Hematopoietic multipotent progenitor cell treated with erythropoietin and hydrocortisone succinate and interleukin-3 and kit ligand, for 17 days (in vitro differentiated cells): ENCODE data around the gene CSH2.
A peak's percentile ranks its signal among the peaks of the same experiment; 100 is the strongest.
"Not testable (repeated sequence)": the region's sequence is repeated elsewhere in the genome, so short reads cannot be mapped to it uniquely, and the experiment has no call there.

ENCODE experiments used
- DNase-seq: peaks from one replicate; pipeline ENCODE4 v3.0.0-alpha.2; 2015; ENCODE audit warnings: low spot score

The CSH2 gene

GRCh38 chr17:63873577-63873976 lies at the start of gene CSH2:
CSH2 (minus strand) TSS chr17:63873677; CDS start chr17:63873614, 63 bp downstream.
- not testable (repeated sequence) for DNase-seq

GRCh38 chr17:63922402-63922801 lies 48.9 kb upstream of the CSH2 start:
- DNase-seq: not testable (repeated sequence)

GRCh38 chr17:63920779-63921178 lies 47.3 kb upstream of the CSH2 start:
- DNase-seq: not testable (repeated sequence)

- not testable (repeated sequence) for DNase-seq
These were observed 46.6 kb upstream of the CSH2 start for GRCh38 chr17:63920050-63920449.

DNA sequence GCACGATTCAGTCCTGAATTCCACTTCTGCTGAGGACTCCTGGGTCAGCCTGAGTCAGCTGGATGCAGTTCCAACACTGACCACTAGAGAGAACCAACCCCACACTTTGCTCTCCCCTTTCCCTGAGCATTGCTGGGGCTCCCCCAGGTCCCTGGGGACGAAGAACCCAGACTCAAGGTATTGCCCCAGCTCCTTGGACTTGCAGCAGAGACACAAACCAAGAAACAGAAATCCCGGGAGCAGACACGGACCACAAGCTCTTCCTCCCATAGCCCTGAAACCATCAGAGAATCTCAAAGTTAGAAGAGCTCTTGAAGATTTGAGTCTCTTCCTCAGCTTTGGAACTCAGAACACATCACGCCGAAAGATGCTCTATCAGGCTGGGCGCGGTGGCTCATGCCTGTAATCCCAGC lies 45.8 kb upstream of the CSH2 start:
- peak; percentile 76 for DNase-seq

DNA sequence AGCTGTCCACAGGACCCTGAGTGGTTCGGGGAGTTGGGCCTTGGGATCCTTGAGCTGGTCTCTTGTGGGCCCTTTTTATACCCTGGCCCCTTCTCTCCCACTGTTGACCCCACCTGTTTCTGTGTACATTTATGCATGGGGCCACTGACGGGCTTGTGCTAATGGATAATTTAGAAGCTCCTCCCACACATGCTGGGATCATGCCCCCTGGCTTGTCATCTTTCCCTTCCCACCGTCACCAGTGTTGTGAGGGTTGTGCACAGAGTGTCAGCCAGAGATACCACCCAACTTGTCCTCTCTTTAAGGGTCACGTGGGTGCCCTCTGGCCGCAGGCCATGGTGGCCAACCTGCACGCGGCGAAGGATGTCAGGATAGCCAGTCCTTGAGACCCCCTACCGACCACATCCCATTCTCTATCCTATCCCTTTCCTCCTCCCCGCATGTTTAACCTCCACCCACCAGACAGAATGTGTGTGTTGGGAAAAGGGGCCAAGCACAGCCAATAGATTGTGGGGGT lies 45.4 kb upstream of the CSH2 start, which contains the start of gene GH1:
TSS of gene GH1 (minus strand) at position 51 of the 517 bp plus-strand sequence. CDS start 63 bp downstream, outside the sequence.
- DNase-seq: not testable (repeated sequence)

DNA sequence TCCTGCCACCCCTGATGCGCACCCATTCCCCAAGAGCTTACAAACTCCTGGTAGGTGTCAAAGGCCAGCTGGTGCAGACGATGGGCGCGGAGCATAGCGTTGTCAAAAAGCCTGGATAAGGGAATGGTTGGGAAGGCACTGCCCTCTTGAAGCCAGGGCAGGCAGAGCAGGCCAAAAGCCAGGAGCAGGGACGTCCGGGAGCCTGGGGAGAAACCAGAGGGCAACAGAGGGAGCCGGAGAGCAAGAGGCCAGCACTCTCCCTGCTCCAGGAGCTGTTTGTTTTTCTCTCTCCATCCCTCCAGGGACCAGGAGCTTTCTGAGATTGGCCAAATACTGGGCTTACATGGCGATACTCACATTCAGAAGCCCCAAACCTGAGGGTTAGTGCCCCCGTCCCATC lies 44.8 kb upstream of the CSH2 start:
- no peak for DNase-seq

- DNase-seq: no peak
These were observed 44.2 kb upstream of the CSH2 start for GRCh38 chr17:63917646-63918045.

GRCh38 chr17:63917206-63917605 lies 43.7 kb upstream of the CSH2 start:
- DNase-seq: not testable (repeated sequence)

DNA sequence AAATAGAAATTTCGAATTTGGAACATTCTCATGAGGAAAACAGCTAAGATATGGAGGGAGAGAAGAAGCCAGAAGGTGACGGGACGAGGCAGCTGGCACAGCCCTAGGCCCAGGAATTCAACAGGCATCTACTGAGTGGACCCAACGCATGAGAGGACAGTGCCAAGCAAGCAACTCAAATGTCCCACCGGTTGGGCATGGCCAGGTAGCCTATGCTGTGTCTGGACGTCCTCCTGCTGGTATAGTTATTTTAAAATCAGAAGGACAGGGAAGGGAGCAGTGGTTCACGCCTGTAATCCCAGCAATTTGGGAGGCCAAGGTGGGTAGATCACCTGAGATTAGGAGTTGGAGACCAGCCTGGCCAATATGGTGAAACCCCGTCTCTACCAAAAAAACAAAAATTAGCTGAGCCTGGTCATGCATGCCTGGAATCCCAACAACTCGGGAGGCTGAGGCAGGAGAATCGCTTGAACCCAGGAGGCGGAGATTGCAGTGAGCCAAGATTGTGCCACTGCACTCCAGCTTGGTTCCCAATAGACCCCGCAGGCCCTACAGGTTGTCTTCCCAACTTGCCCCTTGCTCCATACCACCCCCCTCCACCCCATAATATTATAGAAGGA lies 43.2 kb upstream of the CSH2 start:
- DNase-seq: no peak

DNA sequence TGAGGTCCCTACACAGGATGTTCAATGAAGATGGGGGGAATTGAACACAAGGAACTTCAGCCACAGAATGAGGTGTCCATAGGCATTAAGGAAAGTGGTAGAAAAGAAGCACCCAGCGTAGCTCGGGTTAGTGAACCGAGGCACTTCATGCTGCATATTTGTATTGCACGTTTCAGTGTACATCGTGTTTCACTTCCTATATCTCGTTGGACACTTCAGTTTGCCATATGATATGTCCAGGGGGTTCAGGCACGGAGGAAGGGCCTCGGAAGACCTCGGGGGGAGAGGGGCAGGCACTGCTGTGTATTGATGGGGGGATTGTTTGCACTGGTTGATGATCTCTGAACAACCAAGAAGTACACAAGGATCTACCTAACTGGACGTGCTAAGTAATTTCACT lies 42.3 kb upstream of the CSH2 start:
- not testable (repeated sequence) for DNase-seq

- no peak for DNase-seq
These were observed 41.0 kb upstream of the CSH2 start for GRCh38 chr17:63914471-63914870.

GRCh38 chr17:63911657-63912100 lies 38.2 kb upstream of the CSH2 start:
- peak; percentile 61 for DNase-seq

DNA sequence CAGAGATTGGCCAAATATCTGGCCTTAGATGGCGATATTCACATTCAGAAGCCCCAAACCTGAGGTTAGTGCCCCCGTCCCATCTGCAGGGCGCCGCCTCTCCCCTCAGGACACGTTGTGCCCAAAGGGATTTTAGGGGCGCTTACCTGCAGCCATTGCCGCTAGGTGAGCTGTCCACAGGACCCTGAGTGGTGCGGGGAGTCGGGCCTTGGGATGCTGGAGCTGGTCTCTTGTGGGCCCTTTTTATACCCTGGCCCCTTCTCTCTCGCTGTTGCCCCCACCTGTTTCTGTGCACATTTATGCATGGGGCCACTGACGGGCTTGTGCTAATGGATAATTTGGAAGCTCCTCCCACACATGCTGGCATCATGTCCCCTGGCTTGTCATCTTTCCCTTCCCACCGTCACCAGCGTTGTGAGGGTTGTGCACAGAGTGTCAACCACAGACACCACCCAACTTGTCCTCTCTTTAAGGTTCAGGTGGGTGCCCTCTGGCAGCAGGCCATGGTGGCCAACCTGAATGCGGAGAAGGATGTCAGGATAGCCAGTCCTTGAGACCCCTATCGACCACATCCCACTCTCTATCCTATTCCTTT lies 37.7 kb upstream of the CSH2 start, which contains the start of gene CSHL1:
TSS of gene CSHL1 (minus strand) at position 218 of the 595 bp plus-strand sequence. CDS start at position 156, 62 bp downstream.
- no peak for DNase-seq

DNA sequence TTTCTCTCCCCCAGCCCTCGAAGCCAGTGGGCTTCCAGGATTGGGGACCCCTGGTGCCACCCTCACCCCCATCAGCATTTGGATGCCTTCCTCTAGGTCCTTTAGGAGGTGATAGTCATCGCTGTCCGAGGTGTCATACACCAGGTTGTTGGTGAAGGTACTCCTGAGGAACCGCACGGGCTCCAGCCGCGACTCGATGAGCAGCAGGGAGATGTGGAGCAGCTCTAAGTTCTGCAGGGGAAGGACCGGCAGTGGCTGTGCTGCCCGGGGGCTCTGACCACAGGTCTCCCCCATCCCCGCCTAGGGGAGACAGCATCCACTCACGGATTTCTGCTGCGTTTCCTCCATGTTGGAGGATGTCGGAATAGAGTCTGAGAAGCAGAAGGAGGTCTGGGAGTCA lies 36.6 kb upstream of the CSH2 start:
- DNase-seq: no peak

- DNase-seq: not testable (repeated sequence)
These were observed 36.1 kb upstream of the CSH2 start for GRCh38 chr17:63909586-63909985.

GRCh38 chr17:63907161-63907778 lies 33.8 kb upstream of the CSH2 start:
- not testable (repeated sequence) for DNase-seq

GRCh38 chr17:63904796-63905195 lies 31.3 kb upstream of the CSH2 start:
- DNase-seq: not testable (repeated sequence)

DNA sequence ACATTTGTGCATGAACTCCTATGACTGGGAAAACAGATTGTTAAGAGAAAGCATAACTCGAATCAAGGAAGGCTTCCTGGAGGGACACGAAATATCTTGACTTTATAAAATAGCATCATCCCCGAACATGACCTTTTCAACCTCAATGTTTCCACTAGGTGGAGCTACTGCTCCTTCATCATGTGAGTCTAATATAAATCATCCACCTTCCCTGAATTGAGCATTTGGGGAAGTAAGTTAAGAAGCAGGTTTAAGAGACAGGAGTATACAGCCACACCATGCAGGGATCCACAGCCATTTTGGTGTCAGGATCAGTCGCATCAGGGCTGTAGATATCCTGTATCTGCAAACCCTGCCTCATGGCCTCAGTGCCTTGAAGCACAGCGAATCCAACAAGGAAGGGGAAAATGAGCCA lies 30.3 kb upstream of the CSH2 start:
- peak; percentile 25 for DNase-seq

DNA sequence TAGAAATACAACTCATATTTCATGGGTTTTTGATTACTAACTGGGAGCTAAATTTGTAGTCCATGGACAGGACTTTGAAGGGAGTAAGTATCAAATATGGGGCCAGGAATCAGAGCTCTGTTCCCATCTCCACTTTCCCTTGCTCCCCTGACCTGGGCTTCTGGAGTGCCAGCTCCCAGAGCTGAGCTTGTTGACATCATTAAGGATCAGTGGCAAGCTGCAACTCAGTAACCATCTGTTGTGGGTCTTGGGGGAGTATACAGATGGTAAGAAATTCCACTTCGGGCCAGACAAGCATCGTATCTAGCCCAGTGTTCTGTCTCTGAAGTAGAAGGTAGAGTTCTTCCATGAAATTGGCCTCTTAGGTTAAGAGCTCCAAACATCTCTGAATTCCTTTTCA lies 28.5 kb upstream of the CSH2 start:
- not testable (repeated sequence) for DNase-seq

- not testable (repeated sequence) for DNase-seq
These were observed 25.7 kb upstream of the CSH2 start for GRCh38 chr17:63898899-63899798.
